HepG2 (cell line): ENCODE results near the gene TMEM150C. TPM values are rescaled to one million over a fixed set of nuclear protein-coding genes. Genes with fewer than 3 reads are reported as not detected.

Experiments used
- AHR ChIP-seq: IDR thresholded peaks from 2 replicates; pipeline ENCODE4 v1.6.1; 2018; ENCODE audit warnings: missing genetic modification reagents, missing compliant biosample characterization
- ATF7 ChIP-seq, 2 experiments: fragments of 450-650 bp in 1 of 2; sonication (generic) in 1 of 2; formaldehyde crosslinking in 1 of 2; IDR thresholded peaks; 2 replicates each; pipeline versions ENCODE4 v1.4.0 to v1.6.1; 2016 to 2020; ENCODE audit warnings: antibody characterized with exemption in 1 of 2, mild to moderate bottlenecking in 1 of 2, missing genetic modification reagents in 1 of 2
- CREB1 ChIP-seq, 2 experiments: fragments of 450-650 bp in 1 of 2; IDR thresholded peaks; 2 replicates each; pipeline ENCODE4 v1.6.1; 2016 to 2017; ENCODE audit warnings: control low read depth in 1 of 2, mild to moderate bottlenecking in 1 of 2, missing compliant biosample characterization in 1 of 2, missing genetic modification characterization in 1 of 2
- CREM ChIP-seq, 2 experiments: sonication (generic) in 1 of 2; formaldehyde crosslinking in 1 of 2; IDR thresholded peaks; 2 replicates each; pipeline versions ENCODE4 v1.4.0 to v1.6.1; 2016 to 2020; ENCODE audit warnings: antibody characterized with exemption in 1 of 2, mild to moderate bottlenecking in 1 of 2, missing genetic modification reagents in 1 of 2
- EP300 ChIP-seq, 3 experiments: sonication (generic) in 1 of 3; formaldehyde crosslinking in 1 of 3; IDR thresholded peaks; 2 replicates each; pipeline versions ENCODE4 v1.5.1 to v1.6.1; 2011 to 2020; ENCODE audit warnings: low read depth in 2 of 3, low read length in 2 of 3, borderline replicate concordance in 1 of 3, improper control_type of control experiment in 1 of 3, mild to moderate bottlenecking in 1 of 3, missing genetic modification reagents in 1 of 3, moderate library complexity in 1 of 3
- EZH2 ChIP-seq: conservative IDR thresholded peaks from 2 replicates; pipeline ENCODE4 v1.6.1; 2012; ENCODE audit warnings: mild to moderate bottlenecking, low read depth, low read length, moderate library complexity
- FLYWCH1 ChIP-seq: sonication (generic); formaldehyde crosslinking; IDR thresholded peaks from 2 replicates; pipeline ENCODE4 v1.8.1; 2023; ENCODE audit warnings: mild to moderate bottlenecking, missing genetic modification reagents
- GFI1 ChIP-seq: sonication (generic); formaldehyde crosslinking; IDR thresholded peaks from 2 replicates; pipeline ENCODE4 v1.5.0; 2020; ENCODE audit warnings: missing genetic modification reagents, mild to moderate bottlenecking, borderline replicate concordance
- MBNL3 ChIP-seq: fragments of 250-450 bp; sonication (Bioruptor Pico); conservative IDR thresholded peaks from 2 replicates; pipeline ENCODE4 v1.8.0; 2022; ENCODE audit warnings: mild to moderate bottlenecking, inconsistent platforms
- MTF2 ChIP-seq: sonication (generic); formaldehyde crosslinking; IDR thresholded peaks from 2 replicates; pipeline ENCODE4 v1.5.0; 2020; ENCODE audit warnings: missing genetic modification reagents, borderline replicate concordance
- MYNN ChIP-seq: sonication (generic); formaldehyde crosslinking; IDR thresholded peaks from 2 replicates; pipeline ENCODE4 v1.4.0; 2020; ENCODE audit warnings: mild to moderate bottlenecking, low read depth, missing genetic modification reagents
- NFYB ChIP-seq: sonication (generic); formaldehyde crosslinking; IDR thresholded peaks from 2 replicates; pipeline ENCODE4 v1.4.0; 2020; ENCODE audit warnings: missing genetic modification reagents
- POGZ ChIP-seq: sonication (generic); formaldehyde crosslinking; IDR thresholded peaks from 2 replicates; pipeline ENCODE4 v1.4.0; 2020; ENCODE audit warnings: mild to moderate bottlenecking, missing genetic modification reagents
- RAD51 ChIP-seq: fragments of 450-650 bp; IDR thresholded peaks from 2 replicates; pipeline ENCODE4 v1.6.1; 2016; ENCODE audit warnings: borderline replicate concordance
- RNF2 ChIP-seq: fragments of 450-650 bp; conservative IDR thresholded peaks from 2 replicates; pipeline ENCODE4 v1.6.1; 2016; ENCODE audit warnings: low read depth
- SNAPC2 ChIP-seq: sonication (generic); formaldehyde crosslinking; IDR thresholded peaks from 2 replicates; pipeline ENCODE4 v1.8.1; 2022; ENCODE audit warnings: mild to moderate bottlenecking, missing genetic modification reagents
- TARDBP ChIP-seq: sonication (generic); formaldehyde crosslinking; IDR thresholded peaks from 2 replicates; pipeline ENCODE4 v1.8.0; 2022; ENCODE audit warnings: mild to moderate bottlenecking, missing genetic modification reagents
- XRCC5 ChIP-seq: fragments of 200-400 bp; formaldehyde crosslinking; optimal IDR thresholded peaks from 2 replicates; pipeline ENCODE3; 2017; ENCODE audit warnings: mild to moderate bottlenecking, low read length
- ZBTB1 ChIP-seq: sonication (generic); formaldehyde crosslinking; IDR thresholded peaks from 2 replicates; pipeline ENCODE4 v1.4.0; 2020; ENCODE audit warnings: missing genetic modification reagents, borderline replicate concordance
- ZBTB34 ChIP-seq: sonication (generic); formaldehyde crosslinking; IDR thresholded peaks from 2 replicates; pipeline ENCODE4 v1.8.0; 2022; ENCODE audit warnings: mild to moderate bottlenecking, missing genetic modification reagents
- ZNF383 ChIP-seq: sonication (generic); formaldehyde crosslinking; IDR thresholded peaks from 2 replicates; pipeline ENCODE4 v1.4.0; 2020; ENCODE audit warnings: missing genetic modification reagents, mild to moderate bottlenecking, borderline replicate concordance
- ZNF550 ChIP-seq: sonication (generic); formaldehyde crosslinking; IDR thresholded peaks from 2 replicates; pipeline ENCODE4 v1.4.0; 2020; ENCODE audit warnings: mild to moderate bottlenecking, missing genetic modification reagents, borderline replicate concordance
- ZNF614 ChIP-seq: IDR thresholded peaks from 2 replicates; pipeline ENCODE4 v1.6.1; 2018; ENCODE audit warnings: missing biosample characterization, missing genetic modification reagents, inconsistent platforms, borderline replicate concordance
- ZNF652 ChIP-seq: IDR thresholded peaks from 2 replicates; pipeline ENCODE4 v1.6.1; 2016; ENCODE audit warnings: low read depth, borderline replicate concordance
- ZNF800 ChIP-seq: sonication (generic); formaldehyde crosslinking; IDR thresholded peaks from 2 replicates; pipeline ENCODE4 v1.4.0; 2020; ENCODE audit warnings: missing genetic modification reagents
- ZUFSP ChIP-seq: sonication (generic); formaldehyde crosslinking; IDR thresholded peaks from 2 replicates; pipeline ENCODE4 v1.9.0; 2021; ENCODE audit warnings: missing genetic modification reagents, mild to moderate bottlenecking, borderline replicate concordance
- polyA plus RNA-seq, 8 experiments: library from polyadenylated mRNA; depleted of rRNA in 3 of 8; stranded (reverse) in 7 of 8; unstranded in 1 of 8; fragments of >200 nt; fragmentation: Illumina TruSeq in 4 of 8; extraction: Trizol in 4 of 8; gene quantifications; 2 replicates each; pipeline versions ENCODE4 v1.2.1 to v1.2.3, GENCODE V29; 2011 to 2016; ENCODE audit warnings: low read depth in 4 of 8, missing spikeins in 1 of 8, mixed read lengths in 1 of 8; ENCODE audit not compliant: insufficient read depth in 1 of 8
- total RNA-seq, 5 experiments: library from RNA; depleted of rRNA; stranded (reverse); fragments of >200 nt; fragmentation: Illumina TruSeq; extraction: Trizol; gene quantifications; 2 replicates each; pipeline ENCODE4 v1.2.3, GENCODE V29; 2016; ENCODE audit warnings: low read depth in 1 of 5

The TMEM150C gene
- total and polyA plus RNA-seq, 2 of the 13 experiments (the other 11 are each of a cell fraction or from before 2014, with no cell fraction given): 0.33 to 0.42 TPM

- TF ChIP-seq ZNF800 (CRISPR knock-in tag) (no peak), SNAPC2 (CRISPR knock-in tag) (no peak), MYNN (CRISPR knock-in tag) (no peak), ZNF550 (CRISPR knock-in tag) (no peak), ZUFSP (CRISPR knock-in tag) (no peak), ZBTB34 (CRISPR knock-in tag) (no peak), ZNF652 (CRISPR knock-in tag) (no peak), ZNF614 (CRISPR knock-in tag) (no peak), POGZ (no peak), GFI1 (CRISPR knock-in tag) (no peak), CREB1 (IDR thresholded peaks at IDR 0.05) (no peak), CREB1 (CRISPR knock-in tag; IDR thresholded peaks at IDR 0.05) (peak; percentile 44; the same call in 1 of the 2 replicates), ATF7 (IDR thresholded peaks at IDR 0.05) (peak; percentile 67), ATF7 (CRISPR knock-in tag; IDR thresholded peaks at IDR 0.05) (no peak), MBNL3 (CRISPR knock-in tag) (no peak), MTF2 (CRISPR knock-in tag) (no peak), ZNF383 (CRISPR knock-in tag) (no peak), RAD51 (no peak), XRCC5 (no peak), ZBTB1 (CRISPR knock-in tag) (no peak), FLYWCH1 (no peak), NFYB (CRISPR knock-in tag) (no peak), CREM (IDR thresholded peaks at IDR 0.05) (no peak), CREM (CRISPR knock-in tag; IDR thresholded peaks at IDR 0.05) (no peak), TARDBP (CRISPR knock-in tag) (no peak), RNF2 (no peak), EP300 (IDR thresholded peaks at IDR 0.05; ENCODE audit: low read depth in 2 of 2, low read length in 2 of 2) (0 out of 4 replicates have a peak, but pooled peaks of 1 of the 2 experiments have one; percentile 32), EP300 (CRISPR knock-in tag; IDR thresholded peaks at IDR 0.05; ENCODE audit: borderline replicate concordance) (no peak), AHR (no peak), EZH2 (no peak)
These were observed 37.1 kb downstream of the TMEM150C start (continued) for GRCh38 chr4:82524570-82525152.
